Left lung (tissue), 10 donors: Measurements from ENCODE around the gene CDR2L. TPM values are rescaled to one million over a fixed set of nuclear protein-coding genes. Genes with fewer than 3 reads are reported as not detected.

Experiments used
- ATAC-seq: fragments of 200-7000 bp; cut with Tn5 transposase; one replicate; pipeline ENCODE4 v1.9.1; 2020; ENCODE audit warnings: moderate library complexity
- DNase-seq, 4 donors: peaks; one replicate each; pipeline ENCODE4 v3.0.0-alpha.2; 2013 to 2020
- H3K27ac ChIP-seq, 2 donors: fragments of 200-600 bp; sonication (generic) in 1 of 2; one replicate each; pipeline versions ENCODE4 v1.5.0 to v1.8.0; 2020 to 2021
- H3K27me3 ChIP-seq, 2 donors: fragments of 200-600 bp; sonication (generic) in 1 of 2; one replicate each; pipeline versions ENCODE4 v1.5.0 to v1.8.0; 2020 to 2021
- H3K36me3 ChIP-seq, 2 donors: fragments of 200-600 bp; sonication (generic) in 1 of 2; one replicate each; pipeline versions ENCODE4 v1.5.0 to v1.8.0; 2020 to 2021
- H3K4me1 ChIP-seq, 2 donors: fragments of 200-600 bp; one replicate each; pipeline ENCODE4 v1.8.0; 2021
- H3K4me3 ChIP-seq, 2 donors: fragments of 200-600 bp; sonication (generic) in 1 of 2; one replicate each; pipeline versions ENCODE4 v1.5.0 to v1.8.0; 2020 to 2021; ENCODE audit warnings: mild to moderate bottlenecking in 1 of 2
- H3K9me3 ChIP-seq, 2 donors: fragments of 200-600 bp; sonication (generic) in 1 of 2; one replicate each; pipeline versions ENCODE4 v1.5.0 to v1.8.0; 2020 to 2021
- intact Hi-C, 2 donors: fragments of 100-400 bp; cut with DNase I; formaldehyde crosslinking; loops; one replicate each; pipeline versions ENCODE4 v1.11.2 to v1.14.2; 2022
- polyA plus RNA-seq, 6 donors: library from polyadenylated mRNA; unstranded; fragments of 120-200 nt; gene quantifications; one replicate each; pipeline ENCODE4 v1.2.1, GENCODE V29; 2013; ENCODE audit not compliant: insufficient read length in 6 of 6
- total RNA-seq, 2 donors: library from RNA; stranded (reverse); fragmentation: NEBNext Ultra II Directional; extraction: Animal tissue kit (Norgen Biotek cat#: 25700); gene quantifications; one replicate each; pipeline ENCODE4 v1.2.1, GENCODE V29; 2021
- TF ChIP-seq, protein P1 (sequence below), 2 donors: fragments of 200-600 bp; sonication (generic) in 1 of 2; IDR thresholded peaks; one replicate each; pipeline versions ENCODE4 v1.5.0 to v1.8.0; 2021; ENCODE audit warnings: antibody characterized with exemption in 2 of 2
- donor health status: DM: no; HTN: yes; CAD: no.
- donor health status: DM: no; HTN: no; CAD: no.

CDR2L gene
- total and polyA plus RNA-seq, 8 donors = 10.3 to 41.2 (median 14.8) TPM

GRCh38 chr17:75006653-75007052 is 19.2 kb downstream of the CDR2L start:
- H3K36me3 ChIP-seq = peaks cover 0 to 35% of the 10 kb centered on the region in 2 donors
- intact Hi-C loops = no loop called here
- H3K9me3 ChIP-seq = no peaks in the 10 kb centered on the region
- no peaks in the 10 kb centered on the region for H3K4me1 ChIP-seq
- TF ChIP-seq, protein P1, sequence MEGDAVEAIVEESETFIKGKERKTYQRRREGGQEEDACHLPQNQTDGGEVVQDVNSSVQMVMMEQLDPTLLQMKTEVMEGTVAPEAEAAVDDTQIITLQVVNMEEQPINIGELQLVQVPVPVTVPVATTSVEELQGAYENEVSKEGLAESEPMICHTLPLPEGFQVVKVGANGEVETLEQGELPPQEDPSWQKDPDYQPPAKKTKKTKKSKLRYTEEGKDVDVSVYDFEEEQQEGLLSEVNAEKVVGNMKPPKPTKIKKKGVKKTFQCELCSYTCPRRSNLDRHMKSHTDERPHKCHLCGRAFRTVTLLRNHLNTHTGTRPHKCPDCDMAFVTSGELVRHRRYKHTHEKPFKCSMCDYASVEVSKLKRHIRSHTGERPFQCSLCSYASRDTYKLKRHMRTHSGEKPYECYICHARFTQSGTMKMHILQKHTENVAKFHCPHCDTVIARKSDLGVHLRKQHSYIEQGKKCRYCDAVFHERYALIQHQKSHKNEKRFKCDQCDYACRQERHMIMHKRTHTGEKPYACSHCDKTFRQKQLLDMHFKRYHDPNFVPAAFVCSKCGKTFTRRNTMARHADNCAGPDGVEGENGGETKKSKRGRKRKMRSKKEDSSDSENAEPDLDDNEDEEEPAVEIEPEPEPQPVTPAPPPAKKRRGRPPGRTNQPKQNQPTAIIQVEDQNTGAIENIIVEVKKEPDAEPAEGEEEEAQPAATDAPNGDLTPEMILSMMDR (IDR thresholded peaks at IDR 0.05) = no peak
- ATAC-seq (no peak), DNase-seq (no peak)
- no peaks in the 10 kb centered on the region for H3K27me3 ChIP-seq
- H3K27ac ChIP-seq = no peak overlapping the region
- no peak overlapping the region for H3K4me3 ChIP-seq

DNA sequence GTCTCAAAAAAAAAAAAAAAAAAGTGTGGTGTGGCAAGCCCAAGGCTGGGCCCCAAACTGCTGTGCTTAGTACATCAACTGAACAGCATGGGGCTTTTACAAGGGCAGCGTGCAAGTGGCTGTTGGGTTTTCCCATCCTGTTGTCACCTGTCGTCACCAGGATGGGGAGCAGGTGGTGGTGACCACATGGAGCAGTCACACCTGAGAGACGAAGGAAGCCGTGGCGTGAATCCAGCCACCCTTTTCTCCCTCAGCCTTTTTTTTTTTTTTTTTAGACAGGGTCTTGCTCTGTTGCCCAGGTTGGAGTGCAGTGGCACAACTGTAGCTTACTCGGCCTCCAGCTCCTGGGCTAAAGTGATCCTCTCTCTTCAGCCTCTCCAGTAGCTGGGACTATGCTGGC is 20.9 kb downstream of the CDR2L start:
- TF ChIP-seq, protein P1 (IDR thresholded peaks at IDR 0.05) = no peak
- Histone ChIP-seq H3K4me1 (peaks cover 3 to 10% of the 10 kb centered on the region in 2 donors), H3K27ac (no peak overlapping the region), H3K27me3 (no peaks in the 10 kb centered on the region), H3K4me3 (no peak overlapping the region), H3K9me3 (no peaks in the 10 kb centered on the region), H3K36me3 (peaks cover 0 to 18% of the 10 kb centered on the region in 2 donors)
- ATAC-seq (no peak), DNase-seq (no peak)
- intact Hi-C loops = no loop called here

- peaks cover 8 to 18% of the 10 kb centered on the region in 2 donors for H3K4me1 ChIP-seq
- peaks cover 0 to 9% of the 10 kb centered on the region in 2 donors for H3K36me3 ChIP-seq
- DNase-seq = peak in 1 of 4 donors; percentile 26
- H3K4me3 ChIP-seq = no peak overlapping the region
- ATAC-seq = no peak
- TF ChIP-seq, protein P1 (IDR thresholded peaks at IDR 0.05) = no peak
- H3K9me3 ChIP-seq = no peaks in the 10 kb centered on the region
- H3K27me3 ChIP-seq = no peaks in the 10 kb centered on the region
- intact Hi-C loops = no loop called here
- H3K27ac ChIP-seq = no peak overlapping the region
Observed at GRCh38 chr17:75009139-75009724, 21.8 kb downstream of the CDR2L start.

DNA sequence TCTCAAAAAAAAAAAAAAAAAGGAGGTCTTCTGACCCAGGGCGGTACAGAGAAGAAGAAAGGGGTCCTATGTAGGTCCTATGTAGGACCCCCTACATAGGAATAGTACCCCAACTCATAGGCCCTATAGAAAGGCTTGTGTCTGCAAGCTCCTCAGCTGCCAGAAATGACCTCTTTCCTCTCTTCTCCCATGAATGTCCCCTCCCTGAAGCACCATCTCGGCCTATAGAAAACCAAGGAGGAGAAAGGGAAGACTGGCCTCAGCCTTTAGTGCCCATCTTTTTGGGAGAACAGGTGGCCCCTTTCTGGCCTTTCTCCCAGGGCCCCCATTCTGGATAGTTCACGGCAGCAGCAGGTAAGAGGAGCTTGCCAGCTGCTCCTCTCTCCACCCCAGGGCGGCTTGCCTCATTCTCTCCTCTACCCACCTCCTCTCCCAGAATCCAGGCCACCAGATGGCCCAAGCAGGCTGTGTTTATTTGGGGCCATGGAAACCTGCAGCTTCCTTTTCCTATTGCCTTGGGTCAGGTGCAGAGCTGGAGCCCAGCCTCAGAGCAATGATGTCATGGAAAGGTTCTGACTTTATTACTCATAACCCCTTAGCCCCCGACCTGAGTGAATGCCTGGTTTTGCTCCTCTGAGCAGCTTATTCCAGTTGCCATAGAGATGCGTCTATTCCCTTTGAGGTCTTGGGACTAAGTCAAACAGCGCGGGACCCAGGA is 23.4 kb downstream of the CDR2L start:
- intact Hi-C loops = no loop called here
- Histone ChIP-seq H3K27ac (no peak overlapping the region), H3K9me3 (no peaks in the 10 kb centered on the region), H3K36me3 (peaks cover 0 to 5% of the 10 kb centered on the region in 2 donors), H3K27me3 (no peaks in the 10 kb centered on the region), H3K4me1 (peaks cover 8 to 21% of the 10 kb centered on the region in 2 donors), H3K4me3 (no peak overlapping the region)
- ATAC-seq = peak; percentile 2
- TF ChIP-seq, protein P1 (IDR thresholded peaks at IDR 0.05) = no peak
- DNase-seq = peak in 1 of 4 donors; percentile 49

DNA sequence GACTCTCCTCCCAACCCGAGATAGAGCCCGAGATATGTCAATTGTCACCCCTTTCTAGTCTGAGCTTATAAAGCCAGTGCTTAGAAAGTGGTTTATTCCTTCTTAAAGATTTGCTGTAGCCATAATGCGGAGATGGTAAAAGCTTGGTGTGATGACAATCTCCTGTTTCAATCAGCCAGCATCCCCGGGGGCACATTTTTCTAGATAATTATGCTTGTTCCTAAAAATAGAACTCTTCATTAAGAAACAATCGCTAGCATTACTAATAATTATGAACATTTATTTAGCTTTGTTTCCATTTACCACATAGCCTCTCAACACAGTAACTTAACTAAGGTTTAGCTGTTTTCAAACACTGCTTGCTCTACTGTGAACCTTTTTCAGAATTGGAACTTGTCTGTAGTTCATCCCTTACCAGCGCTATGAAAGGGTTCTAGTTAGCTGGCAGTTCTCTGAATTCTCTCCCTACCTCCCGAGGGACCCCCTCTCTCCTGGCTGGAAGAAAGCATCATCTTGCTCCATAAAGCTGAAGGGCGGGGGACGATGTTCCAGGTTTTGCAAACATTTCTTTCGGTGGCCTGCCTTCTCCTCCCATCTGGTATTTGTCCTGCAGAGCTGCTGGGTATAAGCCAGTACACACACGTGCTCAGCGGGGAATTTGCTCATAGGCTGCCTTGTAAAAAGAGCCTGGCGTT is 24.1 kb downstream of the CDR2L start:
- Histone ChIP-seq H3K9me3 (no peaks in the 10 kb centered on the region), H3K27ac (peak overlapping the region; percentile 77 to 87), H3K4me1 (peaks cover 8 to 21% of the 10 kb centered on the region in 2 donors), H3K36me3 (peaks cover 0 to 10% of the 10 kb centered on the region in 2 donors), H3K27me3 (no peaks in the 10 kb centered on the region), H3K4me3 (peak overlapping the region; percentile 86 to 90)
- peak; percentile 76 for ATAC-seq
- peak in 2 of 4 donors; percentile 68 to 81 for DNase-seq
- TF ChIP-seq, protein P1 (IDR thresholded peaks at IDR 0.05) = no peak
- intact Hi-C loops = no loop called here
